HG03575 (cell line): ENCODE data around the gene NABP2.
"Not testable (repeated sequence)": the region's sequence is repeated elsewhere in the genome, so short reads cannot be mapped to it uniquely, and the experiment has no call there.

ENCODE experiments used
- ATAC-seq: cut with Tn5 transposase; IDR thresholded peaks from one replicate; pipeline ENCODE4 v1.9.1; 2021; ENCODE audit not compliant: unreplicated experiment, insufficient number of reproducible peaks, low FRiP score; ENCODE audit errors: extremely low read depth

Gene NABP2

DNA sequence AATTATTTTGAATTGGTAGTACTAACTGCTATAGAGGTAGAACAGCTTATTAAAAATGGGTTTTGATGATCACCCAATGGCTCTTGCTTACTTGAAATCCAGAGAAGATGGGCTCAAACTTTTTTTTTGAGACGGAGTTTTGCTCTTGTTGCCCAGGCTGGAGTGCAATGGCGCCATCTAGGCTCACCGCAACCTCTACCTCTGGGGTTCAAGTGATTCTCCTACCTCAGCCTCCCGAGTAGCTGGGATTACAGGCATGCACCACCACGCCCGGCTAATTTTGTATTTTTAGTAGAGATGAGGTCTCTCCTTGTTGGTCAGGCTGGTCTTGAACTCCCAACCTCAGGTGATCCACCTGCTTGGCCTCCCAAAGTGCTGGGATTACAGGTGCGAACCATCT lies 38.8 kb downstream of the NABP2 start:
- ATAC-seq, result not testable (repeated sequence)

- ATAC-seq, result not testable (repeated sequence)
Measured at GRCh38 chr12:56266068-56266692, 42.0 kb downstream of the NABP2 start.

DNA sequence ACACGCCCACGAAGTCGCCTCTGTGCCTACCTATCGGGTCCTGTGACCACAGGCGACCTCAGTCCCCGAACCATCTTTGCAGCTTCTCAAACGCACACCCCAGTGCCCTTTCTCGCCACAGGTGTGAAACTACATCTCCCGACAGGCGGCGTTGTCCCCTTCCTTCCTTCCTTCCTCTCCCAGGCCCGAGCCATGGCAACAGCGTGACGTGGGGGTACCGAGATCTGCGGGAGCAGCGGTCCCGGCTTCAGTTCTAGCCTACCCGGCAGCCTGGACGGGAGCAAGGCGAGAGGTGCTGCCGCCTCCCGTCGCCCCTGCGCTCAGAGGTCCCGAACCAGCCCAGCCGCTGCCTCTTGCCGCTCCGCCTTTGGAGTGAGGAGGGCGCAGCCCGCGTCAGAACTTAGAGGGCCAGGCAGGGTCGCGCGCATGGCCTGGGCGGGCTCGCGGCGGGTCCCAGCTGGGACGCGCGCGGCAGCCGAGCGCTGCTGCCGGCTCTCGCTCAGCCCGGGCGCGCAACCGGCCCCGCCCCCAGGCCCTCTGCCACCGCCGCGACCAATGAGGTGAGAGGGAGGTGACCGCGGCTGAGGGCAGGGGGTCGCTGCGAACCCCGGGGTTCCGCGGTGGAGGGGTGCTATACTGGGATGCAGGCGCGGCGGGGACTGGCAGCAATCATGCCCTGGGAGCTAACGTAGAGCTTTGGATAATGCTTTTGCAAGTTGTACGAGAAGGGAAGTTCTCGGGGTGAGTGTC lies 42.7 kb downstream of the NABP2 start, which contains the start of gene COQ10A:
Gene COQ10A (plus strand): TSS at position 250 of the 750 bp plus-strand sequence. CDS start 177 bp downstream, at position 427.
- ATAC-seq, result no peak

DNA sequence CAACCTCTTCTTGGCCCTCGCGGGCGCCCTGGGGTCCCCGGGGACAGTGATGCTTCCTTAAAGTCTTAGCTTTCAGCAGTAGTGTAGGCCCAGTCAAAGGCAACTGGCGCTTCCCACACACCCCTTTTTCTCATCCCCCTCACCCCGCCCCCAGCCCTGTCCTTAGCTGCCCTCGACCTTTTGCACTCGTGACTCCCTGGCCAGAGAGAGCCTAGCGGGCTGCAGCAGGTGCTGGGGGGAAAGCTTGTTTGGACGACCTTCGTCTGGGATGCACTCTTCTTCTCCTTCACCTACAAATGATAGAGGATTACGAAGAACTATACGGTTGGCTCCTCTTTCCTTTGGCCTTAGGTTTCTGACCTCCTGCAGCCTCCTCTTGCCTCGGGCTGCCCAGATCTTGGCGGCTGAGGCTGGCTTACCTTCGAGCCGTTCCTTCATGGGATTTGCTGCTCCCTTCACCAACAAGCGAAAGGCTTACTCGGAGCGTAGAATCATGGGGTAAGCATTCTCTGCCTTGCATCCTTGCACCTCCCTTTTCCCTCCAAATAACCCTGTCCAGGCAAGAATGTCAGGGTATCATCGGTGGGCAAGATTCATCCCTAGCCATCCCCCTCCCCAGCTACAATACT lies 43.4 kb downstream of the NABP2 start:
- ATAC-seq, result no peak

DNA sequence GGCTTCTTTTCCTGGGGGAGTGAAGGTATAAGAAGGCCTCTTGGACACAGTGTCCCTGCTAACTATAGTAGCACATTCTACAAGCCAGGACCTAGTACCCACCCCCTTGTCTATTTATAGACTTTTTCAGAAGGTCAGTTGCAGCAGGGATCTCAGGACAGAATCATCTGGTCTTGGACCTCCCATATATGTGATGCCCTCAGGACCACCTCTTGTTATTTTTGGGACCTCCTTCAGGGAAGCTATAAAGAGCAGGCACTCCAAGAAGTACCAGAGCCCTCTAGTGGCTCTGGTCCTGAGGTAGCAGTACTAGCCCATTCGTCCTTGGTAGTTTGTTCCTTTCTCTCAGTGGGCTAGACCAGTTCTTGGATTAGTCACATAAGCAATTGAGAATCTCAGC lies 46.9 kb downstream of the NABP2 start:
- ATAC-seq, result no peak

GRCh38 chr12:56272468-56272867 lies 48.3 kb downstream of the NABP2 start:
- not testable (repeated sequence) for ATAC-seq

DNA sequence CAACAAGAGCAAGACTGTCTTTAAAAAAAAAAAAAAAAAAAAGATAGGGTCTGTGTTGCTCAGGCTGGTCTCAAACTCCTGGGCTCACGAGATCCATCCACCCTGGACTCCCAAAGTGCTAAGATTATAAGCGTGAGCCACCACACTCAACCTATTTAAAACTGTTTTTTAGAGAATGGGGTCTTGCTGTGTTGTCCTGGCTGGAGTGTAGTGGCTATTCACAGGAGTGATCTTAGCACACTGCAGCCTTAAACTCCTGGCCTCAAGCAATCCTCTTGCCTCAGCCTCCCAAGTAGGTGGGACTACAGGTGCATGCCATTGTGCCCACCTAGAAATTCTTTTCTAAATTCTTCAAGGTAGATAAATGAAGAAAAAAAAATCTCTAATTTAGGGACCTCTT lies 50.2 kb downstream of the NABP2 start:
- ATAC-seq, result no peak

DNA sequence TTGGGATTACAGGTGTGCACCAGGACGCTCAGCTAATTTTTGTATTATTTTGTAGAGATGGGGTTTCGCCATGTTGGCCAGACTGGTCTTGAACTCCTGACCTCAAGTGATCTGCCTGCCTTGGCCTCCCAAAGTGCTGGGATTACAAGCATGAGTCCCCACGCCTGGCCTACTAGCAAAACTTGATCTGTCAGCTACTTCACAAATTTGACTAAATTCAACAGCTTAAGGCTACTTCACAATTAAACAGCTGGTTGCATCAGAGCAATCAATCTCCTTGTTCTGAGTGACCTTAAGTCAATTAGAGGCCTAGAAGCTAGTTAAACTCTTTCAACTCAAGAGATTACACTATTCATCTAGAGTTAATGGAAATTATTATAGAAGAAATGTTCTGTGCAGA lies 54.8 kb downstream of the NABP2 start:
- no peak for ATAC-seq
